ENCODE results near the gene ATP6V0C.

The ATP6V0C gene

GRCh38 chr16:2513405-2514332 lies at the start of gene ATP6V0C:
TSS of gene ATP6V0C (plus strand) at chr16:2513952. CDS start at chr16:2514104, 152 bp downstream.
- DNase-seq = peak; percentile 92

DNA sequence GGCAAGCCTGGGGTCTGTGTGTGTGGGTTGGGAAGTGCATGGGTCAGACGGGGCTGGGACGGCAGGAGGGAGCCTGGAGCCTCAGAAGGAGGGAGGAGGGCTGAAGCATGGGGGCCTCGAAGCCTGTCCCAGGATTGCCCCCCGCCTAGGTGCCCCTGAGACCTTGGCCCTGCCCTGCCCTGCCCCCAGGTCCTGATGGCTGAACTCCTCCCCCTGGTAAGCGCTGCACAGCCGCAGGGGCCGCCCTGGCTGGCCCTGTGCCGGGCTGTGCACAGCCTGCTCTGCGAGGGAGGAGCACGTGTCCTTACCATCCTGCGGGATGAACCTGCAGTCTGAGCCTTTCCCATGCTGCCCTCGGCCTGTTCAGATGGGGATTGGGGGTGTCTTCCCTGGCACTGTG lies 49.4 kb upstream of the ATP6V0C start:
- no peak for DNase-seq

DNA sequence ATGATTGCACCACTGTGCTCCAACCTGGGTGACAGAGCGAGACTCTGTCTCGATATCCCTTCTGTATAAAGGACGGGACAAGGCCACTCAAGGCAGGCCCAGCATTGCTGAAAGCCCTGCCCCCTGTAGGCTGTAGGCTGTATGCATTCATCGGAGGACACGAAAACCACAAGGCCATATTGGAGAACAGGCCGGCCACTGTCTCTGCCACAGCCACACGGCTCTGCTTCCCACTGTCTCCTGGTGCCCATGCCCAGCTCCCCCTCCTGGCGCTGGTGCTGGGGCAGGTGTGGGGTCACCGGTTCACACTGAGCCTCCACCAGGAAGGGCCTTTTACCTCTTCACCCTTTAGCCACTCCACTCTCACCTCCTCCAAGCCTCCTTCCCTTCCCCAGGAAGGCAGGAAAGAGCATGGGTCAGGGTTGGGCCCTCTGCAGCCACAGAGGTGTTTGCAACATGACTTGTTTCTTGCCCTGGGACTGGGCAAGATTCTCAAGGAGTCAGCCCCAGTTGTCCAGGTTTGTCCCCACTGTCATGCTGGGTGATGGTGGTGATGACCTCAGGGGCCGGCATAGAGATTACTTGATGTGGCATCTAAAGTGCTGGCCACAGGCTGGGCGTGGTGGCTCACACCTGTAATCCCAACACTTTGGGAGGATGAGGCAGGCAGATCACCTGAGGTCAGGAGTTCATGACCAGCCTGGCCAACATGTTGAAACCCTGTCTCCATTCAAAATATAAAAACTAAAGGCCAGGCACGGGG lies 47.9 kb upstream of the ATP6V0C start:
- DNase-seq = no peak

- DNase-seq = no peak
Measured at GRCh38 chr16:2466667-2467527, 46.9 kb upstream of the ATP6V0C start.

DNA sequence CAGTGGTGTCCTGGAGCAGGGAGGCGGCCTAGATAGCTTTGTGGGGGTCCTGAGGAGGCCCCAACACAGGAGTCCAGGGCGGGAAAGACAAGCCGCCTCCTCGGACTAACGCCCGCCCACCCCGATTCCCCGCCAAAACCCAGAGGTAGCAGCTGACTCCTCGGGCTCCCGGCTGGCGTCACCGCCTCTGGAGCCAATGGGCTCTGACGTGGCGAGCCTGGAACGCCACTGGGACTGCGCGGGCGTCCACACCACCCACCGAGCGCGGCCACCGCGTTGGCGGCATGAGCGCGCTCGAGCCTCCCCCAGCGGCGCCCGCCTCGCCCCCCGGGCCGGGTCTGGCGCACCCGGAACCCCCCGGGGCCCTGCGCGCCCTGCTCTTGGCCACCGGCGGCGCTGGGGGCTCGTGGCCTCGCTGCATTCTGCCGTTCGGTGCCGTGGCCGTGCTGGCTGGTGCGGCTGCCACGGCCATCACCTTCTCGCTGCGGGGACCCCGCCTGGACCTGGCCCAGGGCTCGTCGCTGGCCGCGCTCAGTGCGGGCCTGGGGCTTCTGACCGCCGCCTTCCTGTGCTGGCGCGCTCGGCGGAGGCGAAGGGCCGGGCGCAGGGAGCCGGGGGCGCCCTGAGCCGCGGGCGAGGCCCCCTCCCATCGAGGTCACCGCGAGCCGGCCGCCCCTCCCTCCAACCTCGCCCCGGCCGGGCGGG lies 46.1 kb upstream of the ATP6V0C start:
- DNase-seq = peak; percentile 91

DNA sequence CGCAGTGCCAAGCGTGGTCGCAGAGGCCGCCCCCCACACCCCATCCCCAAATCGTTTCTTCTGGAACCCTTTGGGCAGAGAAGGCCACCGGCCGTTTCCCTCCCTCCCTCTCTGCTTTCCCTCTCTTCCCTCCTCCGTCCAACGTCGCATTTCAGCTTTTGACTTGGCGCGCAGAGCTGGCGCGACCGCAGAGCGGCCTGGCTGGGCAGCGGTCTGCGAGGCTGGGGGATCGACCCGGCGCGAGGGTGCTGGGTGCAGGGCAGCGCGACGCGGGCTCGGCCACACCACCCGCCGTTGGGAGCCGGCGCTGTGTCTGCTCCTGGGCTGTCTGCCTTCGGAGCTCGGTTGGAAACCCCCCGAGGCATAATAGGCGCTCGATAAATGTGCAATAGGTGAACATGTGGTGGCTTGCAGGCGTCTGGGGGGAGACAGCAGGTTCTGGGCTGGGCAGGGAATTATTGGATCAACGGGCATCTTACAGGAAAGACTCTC lies 45.5 kb upstream of the ATP6V0C start:
- peak; percentile 67 for DNase-seq

DNA sequence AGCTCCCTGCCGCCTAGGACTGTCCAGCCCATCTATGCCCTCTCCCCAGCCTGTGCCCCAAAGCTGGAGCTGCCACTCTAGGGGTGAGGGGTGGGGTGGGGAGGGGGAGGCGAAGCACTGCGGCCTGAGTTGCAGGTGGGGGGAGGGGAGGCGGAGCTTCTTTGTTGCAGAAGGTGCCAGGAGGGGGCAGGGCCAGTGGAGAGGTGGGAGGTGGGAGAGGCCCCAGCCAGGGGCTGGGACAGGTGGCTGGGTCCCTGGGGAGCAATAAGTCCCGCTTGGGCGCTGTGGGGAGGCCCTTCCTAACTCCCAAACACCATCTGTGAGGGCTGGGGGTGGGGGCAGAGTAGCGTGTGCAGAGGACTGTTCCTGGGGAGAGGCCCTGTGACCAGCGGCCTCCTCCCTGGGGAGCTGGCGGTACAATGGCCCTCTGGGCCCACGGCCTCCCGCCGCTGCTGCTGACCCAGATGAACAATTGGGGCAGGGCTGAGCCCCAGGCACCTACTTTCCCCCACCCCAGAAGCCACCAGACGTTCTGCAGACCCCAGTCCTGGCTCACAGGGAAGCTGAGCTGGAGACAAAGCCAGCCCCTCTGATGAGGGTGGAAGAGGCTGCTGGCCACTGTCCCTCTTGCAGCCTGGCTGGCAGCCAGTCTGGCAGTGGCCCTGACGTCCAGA lies 44.9 kb upstream of the ATP6V0C start:
- no peak for DNase-seq

DNA sequence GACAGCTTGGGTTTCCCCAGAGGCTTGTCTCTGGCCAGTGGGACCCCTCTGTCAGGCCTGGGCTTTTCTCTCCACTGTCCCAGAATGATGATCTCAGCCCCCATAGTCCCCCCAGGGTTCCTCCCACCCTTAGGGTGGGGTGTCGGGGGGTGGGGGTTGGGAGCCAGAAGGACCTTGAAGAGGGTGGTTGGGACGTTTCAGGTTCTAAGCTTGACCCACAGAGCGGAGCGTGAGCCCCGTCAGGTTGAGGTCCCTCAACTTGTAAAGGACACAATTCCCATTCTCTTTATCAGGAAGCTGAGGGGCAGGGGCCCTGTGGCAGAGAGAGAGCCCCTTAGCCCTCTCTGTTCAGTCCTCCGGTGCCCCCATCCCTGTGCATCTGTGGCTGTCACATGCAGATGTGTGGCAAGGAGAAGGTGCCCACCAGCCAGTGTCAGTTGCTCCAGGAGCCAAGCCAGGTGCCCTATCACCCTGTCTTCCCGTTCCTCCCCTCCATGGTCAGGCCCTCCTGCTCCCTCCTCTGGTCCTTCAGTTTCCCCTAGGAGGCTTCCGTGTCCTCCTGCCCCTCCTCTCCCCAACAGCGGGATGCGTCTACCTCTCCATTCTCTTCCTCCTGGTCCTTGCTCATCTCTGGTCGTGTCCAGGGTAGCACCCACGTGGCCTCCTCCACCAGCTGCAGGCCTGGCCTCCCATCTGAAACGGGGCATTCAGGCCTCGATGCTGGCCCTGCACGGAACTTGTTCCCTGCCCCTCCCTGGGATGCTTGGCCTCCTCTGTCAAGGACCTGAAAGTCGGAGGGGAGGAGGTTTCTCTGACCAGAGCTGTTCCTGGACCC lies 44.1 kb upstream of the ATP6V0C start:
- no peak for DNase-seq

- no peak for DNase-seq
Measured at GRCh38 chr16:2470234-2470601, 43.5 kb upstream of the ATP6V0C start.

DNA sequence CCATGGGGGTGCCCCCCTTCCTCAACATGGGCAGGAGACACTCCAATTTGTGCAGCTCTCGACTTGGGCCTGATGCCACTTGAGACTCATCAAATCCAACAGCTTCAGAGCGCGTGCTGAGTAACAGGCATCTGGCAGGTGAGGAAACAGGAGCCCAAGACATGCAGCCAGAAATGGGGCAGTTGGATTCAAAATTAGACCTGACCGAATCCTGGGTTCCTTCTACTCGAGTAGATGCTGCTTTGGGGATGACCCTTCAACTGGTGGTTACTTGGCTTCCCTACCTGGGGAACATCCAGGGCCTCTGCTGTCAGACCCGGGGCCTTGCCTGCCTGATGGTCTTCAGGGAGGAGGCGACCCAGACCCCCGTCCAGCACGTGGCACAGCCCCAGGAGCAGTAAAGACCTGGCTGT lies 43.1 kb upstream of the ATP6V0C start:
- DNase-seq = no peak

- peak; percentile 89 for DNase-seq
Measured at GRCh38 chr16:2471016-2471652, 42.6 kb upstream of the ATP6V0C start, which contains the start of gene NTN3. TSS of gene NTN3 (plus strand) at chr16:2471297. CDS start at chr16:2471702, 405 bp downstream.

- no peak for DNase-seq
Measured at GRCh38 chr16:2471653-2472487, 41.9 kb upstream of the ATP6V0C start.

DNA sequence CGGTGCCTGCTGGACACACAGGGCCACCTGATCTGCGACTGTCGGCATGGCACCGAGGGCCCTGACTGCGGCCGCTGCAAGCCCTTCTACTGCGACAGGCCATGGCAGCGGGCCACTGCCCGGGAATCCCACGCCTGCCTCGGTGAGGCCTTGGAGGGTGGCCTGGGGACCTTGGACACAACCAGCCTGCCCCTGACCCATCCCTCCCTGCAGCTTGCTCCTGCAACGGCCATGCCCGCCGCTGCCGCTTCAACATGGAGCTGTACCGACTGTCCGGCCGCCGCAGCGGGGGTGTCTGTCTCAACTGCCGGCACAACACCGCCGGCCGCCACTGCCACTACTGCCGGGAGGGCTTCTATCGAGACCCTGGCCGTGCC lies 41.3 kb upstream of the ATP6V0C start:
- no peak for DNase-seq

DNA sequence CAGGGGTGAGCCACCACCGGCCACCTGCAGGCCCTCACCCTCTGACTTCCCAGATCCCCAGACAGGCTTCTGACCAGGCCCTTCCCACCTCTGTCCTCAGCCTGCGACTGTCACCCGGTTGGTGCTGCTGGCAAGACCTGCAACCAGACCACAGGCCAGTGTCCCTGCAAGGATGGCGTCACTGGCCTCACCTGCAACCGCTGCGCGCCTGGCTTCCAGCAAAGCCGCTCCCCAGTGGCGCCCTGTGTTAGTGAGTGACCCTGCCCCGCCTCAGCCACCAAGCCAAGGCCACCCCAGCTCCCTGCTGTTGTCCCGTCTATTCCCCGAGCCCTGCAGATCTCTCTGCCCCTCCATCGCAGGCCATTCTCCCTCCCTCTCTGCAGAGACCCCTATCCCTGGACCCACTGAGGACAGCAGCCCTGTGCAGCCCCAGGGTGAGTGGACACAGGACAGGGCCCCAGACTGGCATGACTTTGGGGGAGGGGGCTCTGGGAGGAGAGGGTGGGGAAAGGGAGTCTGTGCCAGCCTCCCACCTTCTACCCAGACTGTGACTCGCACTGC lies 40.8 kb upstream of the ATP6V0C start:
- no peak for DNase-seq

DNA sequence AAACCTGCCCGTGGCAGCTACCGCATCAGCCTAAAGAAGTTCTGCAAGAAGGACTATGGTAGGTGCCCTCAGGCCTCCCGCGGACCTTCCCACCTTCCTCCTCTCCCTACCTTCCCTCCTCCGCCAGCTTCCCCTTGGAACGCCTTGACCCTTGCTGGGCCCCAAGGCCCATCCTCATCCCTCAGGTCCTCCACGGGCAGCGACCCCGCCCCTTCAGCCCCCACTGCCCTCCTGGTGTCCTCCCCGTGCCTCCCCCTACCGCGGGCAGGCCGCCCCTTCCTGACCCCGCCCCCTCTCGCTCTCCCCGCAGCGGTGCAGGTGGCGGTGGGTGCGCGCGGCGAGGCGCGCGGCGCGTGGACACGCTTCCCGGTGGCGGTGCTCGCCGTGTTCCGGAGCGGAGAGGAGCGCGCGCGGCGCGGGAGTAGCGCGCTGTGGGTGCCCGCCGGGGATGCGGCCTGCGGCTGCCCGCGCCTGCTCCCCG lies 40.3 kb upstream of the ATP6V0C start:
- DNase-seq = no peak

GRCh38 chr16:2473999-2474876 lies 39.5 kb upstream of the ATP6V0C start:
- peak; percentile 62 for DNase-seq

GRCh38 chr16:2474877-2475412 lies 38.8 kb upstream of the ATP6V0C start, which contains the start of gene TBC1D24:
TSS of gene TBC1D24 (plus strand) at chr16:2475127. CDS start at chr16:2496149, 21,022 bp downstream.
- peak; percentile 91 for DNase-seq
